HG03520 (cell line): ENCODE results near the gene PCDHGA1.
A peak's percentile ranks its signal among the peaks of the same experiment; 100 is the strongest.

Experiments used
- ATAC-seq: cut with Tn5 transposase; IDR thresholded peaks from one replicate; pipeline ENCODE4 v1.9.1; 2021; ENCODE audit warnings: mild to moderate bottlenecking, moderate library complexity; ENCODE audit not compliant: unreplicated experiment

PCDHGA1 gene

DNA sequence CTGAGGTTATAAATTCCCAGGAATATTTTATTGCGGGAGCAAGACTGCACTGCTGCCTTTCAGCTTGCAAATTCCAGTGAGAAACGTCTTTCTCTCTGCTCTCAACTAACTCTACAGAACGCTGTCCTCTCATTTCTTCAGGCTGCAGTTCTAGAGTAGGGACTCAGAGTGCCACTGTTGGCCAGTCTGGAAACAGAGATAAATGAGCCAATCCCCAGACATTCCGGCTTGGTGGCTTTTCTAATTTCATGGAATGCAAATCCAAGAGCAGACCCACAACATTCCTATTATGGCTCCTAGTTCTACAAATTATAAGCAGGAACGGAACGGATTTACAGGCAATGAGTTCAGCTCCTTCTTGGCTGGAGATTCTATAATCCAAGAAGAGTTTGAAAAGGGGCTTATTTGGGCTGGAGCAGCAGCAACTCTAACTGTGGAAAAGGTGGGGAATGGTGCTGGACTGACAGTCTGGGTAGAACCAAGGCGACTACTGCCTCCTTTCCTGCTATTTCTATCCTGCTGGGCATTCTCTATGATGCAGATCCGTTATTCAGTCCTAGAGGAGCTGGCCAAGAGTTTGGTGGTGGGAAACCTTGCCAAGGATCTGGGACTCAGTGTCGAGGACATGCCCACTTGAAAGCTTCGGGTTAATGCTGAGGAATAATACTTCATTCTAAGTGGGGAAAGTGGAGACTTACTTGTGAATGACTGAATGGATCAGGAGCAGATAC is 109.3 kb downstream of the PCDHGA1 start:
- no peak for ATAC-seq

DNA sequence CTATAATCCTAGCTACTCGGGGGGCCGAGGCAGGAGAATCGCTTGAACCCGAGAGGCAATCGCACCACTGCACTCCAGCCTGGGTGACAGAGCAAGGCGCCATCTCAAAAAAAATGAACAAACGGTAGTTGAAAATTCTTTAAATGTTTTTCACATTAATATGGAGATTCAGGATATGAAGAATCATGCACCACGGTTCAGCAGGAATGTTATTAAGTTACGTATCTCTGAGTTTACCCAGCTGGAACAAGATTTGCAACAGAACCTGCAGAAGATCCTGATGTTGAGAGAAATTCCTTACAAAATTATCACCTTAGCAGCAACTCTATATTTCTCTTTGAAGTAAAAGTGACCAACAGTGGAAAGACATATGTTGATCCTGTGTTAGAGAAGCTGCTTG is 110.0 kb downstream of the PCDHGA1 start:
- no peak for ATAC-seq

DNA sequence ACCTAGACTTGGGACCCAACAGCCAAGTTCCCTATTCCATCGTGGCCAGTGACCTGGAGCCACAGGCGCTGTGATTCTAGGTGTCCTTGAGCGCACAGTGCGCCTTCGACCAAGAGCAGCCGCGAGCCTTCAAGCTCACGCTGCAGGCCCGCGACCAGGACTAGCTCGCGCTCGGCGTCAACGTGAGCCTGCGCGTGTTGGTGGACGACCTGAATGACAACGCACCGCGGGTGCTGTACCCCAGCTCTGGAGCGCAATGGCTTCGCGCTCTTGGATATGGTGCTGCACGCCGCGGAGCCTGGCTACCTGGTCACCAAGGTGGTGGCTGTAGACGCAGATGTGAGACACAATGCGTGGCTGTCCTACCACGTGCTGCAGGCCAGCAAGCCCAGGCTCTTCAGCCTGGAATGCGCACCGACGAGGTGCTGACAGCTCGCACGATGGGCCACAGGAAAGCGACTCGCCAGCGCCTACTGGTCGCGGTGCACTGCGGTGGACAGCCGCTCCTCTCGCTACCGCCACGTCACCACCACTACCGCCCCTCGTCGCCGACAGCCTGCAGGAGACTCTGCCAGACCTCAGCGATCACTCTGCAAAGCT is 111.4 kb downstream of the PCDHGA1 start:
- no peak for ATAC-seq

DNA sequence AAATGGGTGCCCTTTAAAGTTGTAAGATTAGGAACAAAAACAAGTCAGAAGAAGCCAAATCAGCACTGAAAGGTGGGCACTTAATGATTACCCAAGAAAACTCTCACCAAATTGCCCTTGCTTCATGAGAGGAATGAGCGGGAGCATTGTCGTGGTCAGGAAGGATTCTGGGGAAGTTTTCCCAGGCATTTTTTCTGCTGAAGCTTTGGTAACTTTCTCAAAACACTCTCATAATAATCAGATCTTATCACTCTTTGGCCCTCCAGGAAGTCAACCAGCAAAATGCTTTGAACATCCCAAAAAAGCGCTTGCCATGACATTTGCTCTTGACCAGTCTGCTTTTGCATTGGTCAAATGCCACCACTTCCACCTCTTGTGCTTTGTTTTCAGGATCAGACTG is 135.0 kb downstream of the PCDHGA1 start:
- ATAC-seq = no peak

DNA sequence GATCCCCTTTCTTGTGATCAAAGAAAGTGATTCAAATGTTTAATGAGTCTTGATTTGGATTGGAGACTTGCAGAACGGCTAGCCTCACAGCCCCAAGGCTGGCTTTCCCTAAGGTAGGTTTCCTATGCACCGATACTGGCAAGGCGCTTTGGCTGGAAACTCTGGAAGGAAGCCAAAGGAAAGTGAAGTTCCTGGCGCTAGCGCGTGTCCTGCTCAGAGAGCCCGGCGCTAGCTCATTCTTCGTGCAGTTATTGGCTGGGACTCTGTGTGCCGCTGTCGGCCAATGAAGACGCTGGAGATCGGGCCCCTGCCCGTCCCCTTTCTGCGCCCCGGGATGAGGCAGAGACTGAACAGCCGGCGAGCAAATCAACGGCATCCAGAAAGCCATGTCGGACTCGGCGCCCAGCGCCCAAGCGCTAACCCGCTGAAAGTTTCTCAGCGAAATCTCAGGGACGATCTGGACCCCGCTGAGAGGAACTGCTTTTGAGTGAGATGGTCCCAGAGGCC is 145.4 kb downstream of the PCDHGA1 start, which contains the start of gene PCDHGC3:
TSS of gene PCDHGC3 (plus strand) at position 342 of the 507 bp plus-strand sequence. CDS start at position 493, 151 bp downstream.
- peak; percentile 98 for ATAC-seq

DNA sequence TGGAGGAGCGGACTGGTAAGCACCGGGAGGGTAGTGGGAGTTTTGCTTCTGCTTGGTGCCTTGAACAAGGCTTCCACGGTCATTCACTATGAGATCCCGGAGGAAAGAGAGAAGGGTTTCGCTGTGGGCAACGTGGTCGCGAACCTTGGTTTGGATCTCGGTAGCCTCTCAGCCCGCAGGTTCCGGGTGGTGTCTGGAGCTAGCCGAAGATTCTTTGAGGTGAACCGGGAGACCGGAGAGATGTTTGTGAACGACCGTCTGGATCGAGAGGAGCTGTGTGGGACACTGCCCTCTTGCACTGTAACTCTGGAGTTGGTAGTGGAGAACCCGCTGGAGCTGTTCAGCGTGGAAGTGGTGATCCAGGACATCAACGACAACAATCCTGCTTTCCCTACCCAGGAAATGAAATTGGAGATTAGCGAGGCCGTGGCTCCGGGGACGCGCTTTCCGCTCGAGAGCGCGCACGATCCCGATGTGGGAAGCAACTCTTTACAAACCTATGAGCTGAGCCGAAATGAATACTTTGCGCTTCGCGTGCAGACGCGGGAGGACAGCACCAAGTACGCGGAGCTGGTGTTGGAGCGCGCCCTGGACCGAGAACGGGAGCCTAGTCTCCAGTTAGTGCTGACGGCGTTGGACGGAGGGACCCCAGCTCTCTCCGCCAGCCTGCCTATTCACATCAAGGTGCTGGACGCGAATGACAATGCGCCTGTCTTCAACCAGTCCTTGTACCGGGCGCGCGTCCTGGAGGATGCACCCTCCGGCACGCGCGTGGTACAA is 146.0 kb downstream of the PCDHGA1 start:
- peak; percentile 17 for ATAC-seq

DNA sequence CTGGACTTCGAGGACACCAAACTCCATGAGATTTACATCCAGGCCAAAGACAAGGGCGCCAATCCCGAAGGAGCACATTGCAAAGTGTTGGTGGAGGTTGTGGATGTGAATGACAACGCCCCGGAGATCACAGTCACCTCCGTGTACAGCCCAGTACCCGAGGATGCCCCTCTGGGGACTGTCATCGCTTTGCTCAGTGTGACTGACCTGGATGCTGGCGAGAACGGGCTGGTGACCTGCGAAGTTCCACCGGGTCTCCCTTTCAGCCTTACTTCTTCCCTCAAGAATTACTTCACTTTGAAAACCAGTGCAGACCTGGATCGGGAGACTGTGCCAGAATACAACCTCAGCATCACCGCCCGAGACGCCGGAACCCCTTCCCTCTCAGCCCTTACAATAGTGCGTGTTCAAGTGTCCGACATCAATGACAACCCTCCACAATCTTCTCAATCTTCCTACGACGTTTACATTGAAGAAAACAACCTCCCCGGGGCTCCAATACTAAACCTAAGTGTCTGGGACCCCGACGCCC is 146.8 kb downstream of the PCDHGA1 start:
- no peak for ATAC-seq

DNA sequence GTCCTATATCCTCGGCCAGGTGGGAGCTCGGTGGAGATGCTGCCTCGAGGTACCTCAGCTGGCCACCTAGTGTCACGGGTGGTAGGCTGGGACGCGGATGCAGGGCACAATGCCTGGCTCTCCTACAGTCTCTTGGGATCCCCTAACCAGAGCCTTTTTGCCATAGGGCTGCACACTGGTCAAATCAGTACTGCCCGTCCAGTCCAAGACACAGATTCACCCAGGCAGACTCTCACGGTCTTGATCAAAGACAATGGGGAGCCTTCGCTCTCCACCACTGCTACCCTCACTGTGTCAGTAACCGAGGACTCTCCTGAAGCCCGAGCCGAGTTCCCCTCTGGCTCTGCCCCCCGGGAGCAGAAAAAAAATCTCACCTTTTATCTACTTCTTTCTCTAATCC is 147.5 kb downstream of the PCDHGA1 start:
- no peak for ATAC-seq

DNA sequence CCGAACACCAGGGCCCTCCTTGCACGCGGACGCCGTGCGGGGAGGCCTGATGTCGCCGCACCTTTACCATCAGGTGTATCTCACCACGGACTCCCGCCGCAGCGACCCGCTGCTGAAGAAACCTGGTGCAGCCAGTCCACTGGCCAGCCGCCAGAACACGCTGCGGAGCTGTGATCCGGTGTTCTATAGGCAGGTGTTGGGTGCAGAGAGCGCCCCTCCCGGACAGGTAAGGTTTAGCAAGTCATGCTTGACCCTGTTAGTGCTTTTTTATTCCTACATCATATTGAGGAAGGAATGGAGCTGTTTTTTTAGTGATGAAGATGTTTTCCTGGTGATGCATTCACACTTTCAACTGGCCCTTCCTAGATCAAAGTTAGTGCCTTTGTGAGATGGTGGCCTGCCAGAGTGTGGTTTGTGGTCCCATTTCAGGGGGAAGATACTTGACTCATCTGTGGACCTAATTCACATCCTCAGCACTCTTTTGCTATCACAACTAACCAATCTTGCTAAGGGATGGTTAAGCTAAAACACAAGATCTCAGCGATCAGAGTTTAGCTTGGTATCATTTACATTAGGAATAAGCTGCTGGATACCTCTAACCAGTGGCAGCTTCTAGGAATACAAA is 148.1 kb downstream of the PCDHGA1 start:
- no peak for ATAC-seq

DNA sequence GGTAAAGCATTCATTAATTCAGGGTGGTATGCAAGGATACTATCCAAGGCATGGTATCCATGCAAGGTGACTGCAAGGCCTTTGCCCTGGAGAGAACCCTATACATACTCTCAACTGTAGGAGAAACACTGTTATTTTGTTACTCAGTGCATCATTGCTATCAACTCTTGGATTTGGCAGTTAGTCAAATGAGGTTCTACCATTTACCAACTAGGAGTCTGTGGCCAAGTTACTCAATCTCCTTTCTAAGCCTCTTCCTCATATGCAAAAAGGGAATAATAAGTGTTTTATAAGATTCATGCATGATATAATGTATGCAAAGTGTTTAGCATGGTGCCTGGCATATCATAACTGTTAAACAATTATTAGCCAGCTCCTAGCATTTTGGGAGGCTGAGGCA is 149.5 kb downstream of the PCDHGA1 start:
- ATAC-seq = no peak

DNA sequence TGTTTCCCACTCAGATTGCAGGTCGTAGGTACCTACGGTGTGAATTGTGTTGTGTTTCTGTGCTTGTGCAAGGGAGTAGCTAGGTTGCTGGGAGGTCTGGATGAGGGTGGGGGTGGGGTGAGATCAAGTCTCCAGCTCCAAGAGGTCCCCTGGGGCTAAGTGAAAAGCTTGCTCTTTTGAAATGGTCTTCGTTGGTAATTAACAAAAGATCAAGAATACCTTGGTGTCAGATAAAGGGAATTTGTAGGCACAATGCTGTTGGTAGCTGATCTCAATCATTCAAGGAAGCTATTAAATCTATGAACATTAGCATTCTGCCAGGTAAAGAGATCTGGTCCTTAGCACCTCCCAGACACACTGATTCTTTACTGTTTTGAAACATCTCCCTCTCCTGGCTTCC is 153.6 kb downstream of the PCDHGA1 start:
- ATAC-seq = no peak

DNA sequence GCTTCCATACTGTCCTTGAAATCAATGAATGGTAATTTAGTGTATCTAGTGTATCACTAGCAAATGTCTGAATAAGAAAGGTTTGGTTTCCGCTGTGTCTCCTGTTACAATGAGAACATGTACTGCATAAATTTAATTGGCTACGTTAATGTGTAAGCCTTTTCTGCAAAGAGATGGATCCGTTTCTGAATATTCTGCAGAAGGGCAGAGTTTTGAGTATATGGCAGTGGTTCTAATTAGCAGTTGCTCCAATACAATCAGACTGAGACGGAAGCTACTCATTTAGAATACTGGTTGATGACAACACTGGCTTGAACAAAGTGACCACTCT is 154.0 kb downstream of the PCDHGA1 start:
- ATAC-seq = no peak

DNA sequence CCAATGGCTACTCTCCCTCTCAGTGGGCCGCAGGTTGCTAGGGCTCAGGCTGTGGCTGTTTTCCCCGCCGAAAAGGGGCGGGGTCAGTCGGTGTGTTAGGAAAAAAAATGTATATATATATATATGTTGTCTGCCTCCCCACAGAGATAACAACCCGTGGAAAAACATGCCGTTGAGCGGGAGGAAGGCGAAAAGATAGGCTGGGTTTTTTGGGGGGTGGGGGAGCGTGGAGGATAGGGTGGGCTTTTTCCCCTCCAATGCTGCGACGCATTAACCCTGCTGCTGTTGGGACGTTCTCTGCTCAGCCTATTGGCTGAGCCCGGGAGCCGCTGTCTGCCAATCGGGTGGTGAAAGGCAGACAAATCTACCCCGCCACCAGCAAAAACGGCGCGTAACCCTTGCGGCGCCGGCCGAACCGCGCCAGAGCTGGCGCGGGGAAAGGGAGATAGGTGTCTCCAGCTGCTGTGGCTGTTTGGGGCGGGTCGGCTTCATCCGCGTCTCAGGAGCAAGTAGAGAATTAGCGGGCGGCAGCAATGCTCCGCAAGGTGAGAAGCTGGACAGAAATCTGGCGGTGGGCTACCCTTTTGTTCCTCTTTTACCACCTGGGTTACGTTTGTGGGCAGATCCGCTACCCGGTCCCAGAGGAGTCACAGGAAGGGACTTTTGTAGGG is 154.5 kb downstream of the PCDHGA1 start, which contains the start of gene PCDHGC4:
TSS of gene PCDHGC4 (plus strand) at position 390 of the 671 bp plus-strand sequence. CDS start at position 534, 144 bp downstream.
- ATAC-seq = no peak

DNA sequence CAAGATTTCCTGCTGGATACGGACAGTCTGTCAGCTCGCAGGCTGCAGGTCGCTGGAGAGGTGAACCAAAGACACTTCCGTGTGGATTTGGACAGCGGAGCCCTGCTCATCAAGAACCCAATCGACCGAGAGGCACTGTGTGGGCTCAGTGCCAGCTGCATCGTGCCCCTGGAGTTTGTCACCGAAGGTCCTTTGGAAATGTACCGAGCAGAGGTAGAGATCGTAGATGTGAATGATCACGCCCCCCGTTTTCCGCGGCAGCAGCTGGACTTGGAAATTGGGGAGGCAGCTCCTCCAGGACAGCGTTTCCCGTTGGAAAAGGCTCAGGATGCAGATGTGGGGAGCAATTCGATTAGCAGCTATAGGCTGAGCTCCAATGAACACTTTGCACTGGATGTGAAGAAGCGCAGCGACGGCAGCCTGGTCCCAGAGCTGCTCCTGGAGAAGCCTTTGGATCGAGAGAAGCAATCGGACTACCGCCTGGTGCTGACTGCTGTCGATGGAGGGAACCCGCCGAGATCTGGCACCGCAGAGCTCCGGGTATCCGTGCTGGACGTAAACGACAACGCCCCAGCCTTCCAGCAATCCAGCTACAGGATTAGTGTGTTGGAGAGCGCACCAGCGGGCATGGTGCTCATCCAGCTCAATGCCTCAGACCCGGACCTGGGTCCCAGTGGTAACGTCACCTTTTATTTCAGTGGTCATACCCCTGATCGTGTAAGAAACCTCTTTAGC is 155.2 kb downstream of the PCDHGA1 start:
- no peak for ATAC-seq

DNA sequence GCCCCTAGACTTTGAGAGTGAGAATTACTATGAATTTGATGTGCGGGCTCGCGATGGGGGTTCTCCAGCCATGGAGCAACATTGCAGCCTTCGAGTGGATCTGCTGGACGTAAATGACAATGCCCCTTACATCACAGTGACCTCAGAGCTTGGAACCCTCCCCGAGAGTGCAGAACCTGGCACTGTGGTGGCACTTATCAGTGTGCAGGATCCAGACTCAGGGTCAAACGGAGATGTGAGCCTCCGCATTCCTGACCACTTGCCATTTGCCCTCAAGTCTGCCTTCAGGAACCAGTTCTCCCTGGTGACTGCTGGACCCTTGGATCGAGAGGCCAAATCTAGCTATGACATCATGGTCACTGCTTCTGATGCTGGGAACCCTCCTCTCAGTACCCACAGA is 155.8 kb downstream of the PCDHGA1 start:
- no peak for ATAC-seq

DNA sequence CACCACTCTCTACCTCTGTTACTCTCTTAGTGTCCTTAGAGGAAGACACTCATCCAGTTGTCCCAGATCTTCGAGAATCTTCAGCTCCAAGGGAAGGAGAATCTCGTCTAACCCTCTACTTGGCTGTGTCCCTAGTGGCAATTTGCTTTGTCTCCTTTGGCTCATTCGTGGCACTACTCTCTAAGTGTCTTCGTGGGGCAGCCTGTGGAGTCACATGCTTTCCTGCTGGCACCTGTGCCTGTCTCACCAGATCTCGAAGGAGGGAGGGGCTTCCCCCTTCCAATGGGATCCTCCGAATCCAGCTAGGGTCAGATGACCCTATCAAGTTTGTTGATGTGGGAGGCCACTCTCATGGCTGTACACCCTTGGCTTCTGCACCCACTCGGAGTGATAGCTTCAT is 156.8 kb downstream of the PCDHGA1 start:
- no peak for ATAC-seq

DNA sequence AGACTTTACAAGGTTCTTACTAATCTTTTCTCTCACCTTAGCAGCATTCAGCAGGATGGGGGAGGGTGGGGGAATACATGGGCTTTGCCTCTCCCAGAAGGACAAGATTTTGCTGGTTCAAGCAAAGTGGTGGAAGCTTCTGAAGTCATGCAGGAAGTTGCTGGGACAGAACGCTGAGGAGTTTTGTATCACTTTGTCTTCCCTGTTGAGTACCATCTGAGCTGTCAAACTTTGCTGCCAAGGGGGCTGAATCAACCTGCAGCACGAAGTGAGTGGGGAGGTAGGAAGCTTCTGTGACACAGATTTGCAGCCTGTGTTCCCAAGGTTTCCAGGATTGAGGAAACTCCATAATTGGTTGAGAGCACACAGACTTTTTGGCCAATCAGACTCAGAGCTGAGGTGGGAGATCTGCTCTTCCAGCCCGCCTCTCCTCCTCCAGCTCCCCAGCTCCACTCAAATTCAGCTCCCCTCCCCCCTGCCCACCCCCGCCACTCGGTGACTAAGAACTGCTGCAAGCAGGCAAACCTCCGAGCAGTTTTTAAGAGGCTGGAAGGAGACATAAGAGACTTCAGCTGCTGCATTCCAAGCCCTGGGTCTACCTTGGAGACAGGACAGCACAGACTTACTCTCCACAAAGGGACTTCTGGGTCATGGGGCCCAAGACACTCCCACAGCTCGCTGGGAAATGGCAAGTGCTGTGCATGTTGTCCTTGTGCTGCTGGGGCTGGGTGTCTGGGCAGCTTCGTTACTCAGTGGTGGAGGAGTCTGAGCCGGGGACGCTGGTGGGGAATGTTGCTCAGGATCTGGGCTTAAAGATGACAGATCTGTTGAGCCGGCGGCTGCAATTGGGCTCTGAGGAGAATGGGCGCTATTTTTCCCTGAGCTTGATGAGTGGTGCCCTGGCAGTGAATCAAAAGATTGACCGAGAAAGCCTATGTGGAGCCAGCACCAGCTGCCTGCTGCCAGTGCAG is 158.6 kb downstream of the PCDHGA1 start, which contains the start of gene PCDHGC5:
TSS of gene PCDHGC5 (plus strand) at position 491 of the 971 bp plus-strand sequence. CDS start at position 651, 160 bp downstream.
- ATAC-seq = no peak

DNA sequence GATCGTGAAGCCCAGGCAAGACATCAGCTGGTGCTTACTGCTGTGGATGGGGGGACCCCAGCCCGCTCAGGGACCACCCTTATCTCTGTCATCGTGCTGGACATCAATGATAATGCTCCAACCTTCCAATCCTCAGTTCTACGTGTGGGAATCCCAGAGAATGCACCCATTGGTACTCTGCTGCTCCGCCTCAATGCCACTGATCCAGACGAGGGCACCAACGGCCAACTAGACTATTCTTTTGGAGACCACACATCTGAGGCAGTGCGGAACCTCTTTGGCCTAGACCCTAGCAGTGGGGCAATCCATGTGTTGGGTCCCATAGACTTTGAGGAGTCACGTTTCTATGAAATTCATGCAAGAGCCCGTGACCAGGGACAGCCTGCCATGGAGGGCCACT is 159.5 kb downstream of the PCDHGA1 start:
- ATAC-seq = no peak
